NCI-H1417 treated with DMSO at 0.1 percent for 48 hours (cell line): ENCODE measurements around the gene PCNX2.
A peak's percentile ranks its signal among the peaks of the same experiment; 100 is the strongest.

ENCODE experiments used
- DNase-seq: peaks from one replicate; lab custom pipeline; 2025; lab: John Stamatoyannopoulos, UW

Gene PCNX2

GRCh38 chr1:232956081-232956480 is 339.4 kb downstream of the PCNX2 start:
- no peak for DNase-seq

- no peak for DNase-seq
Measured at GRCh38 chr1:232954594-232955365, 340.7 kb downstream of the PCNX2 start.

- no peak for DNase-seq
Measured at GRCh38 chr1:232952514-232953499, 342.7 kb downstream of the PCNX2 start.

- no peak for DNase-seq
Measured at GRCh38 chr1:232951605-232952004, 343.9 kb downstream of the PCNX2 start.

GRCh38 chr1:232951180-232951579 is 344.3 kb downstream of the PCNX2 start:
- no peak for DNase-seq

GRCh38 chr1:232950197-232951176 is 345.0 kb downstream of the PCNX2 start, which contains the start of gene NTPCR:
NTPCR (plus strand) TSS chr1:232950611; CDS start chr1:232950711, 100 bp downstream.
- peak; percentile 74 for DNase-seq

GRCh38 chr1:232949636-232950196 is 345.8 kb downstream of the PCNX2 start:
- no peak for DNase-seq

- no peak for DNase-seq
Measured at GRCh38 chr1:232944347-232944746, 351.2 kb downstream of the PCNX2 start.

- DNase-seq, result no peak
Measured at GRCh38 chr1:232943679-232944252, 351.8 kb downstream of the PCNX2 start.

GRCh38 chr1:232942413-232943294 is 352.9 kb downstream of the PCNX2 start:
- no peak for DNase-seq

- DNase-seq, result no peak
Measured at GRCh38 chr1:232940262-232940661, 355.3 kb downstream of the PCNX2 start.

- no peak for DNase-seq
Measured at GRCh38 chr1:232939748-232940147, 355.8 kb downstream of the PCNX2 start.

- DNase-seq, result no peak
Measured at GRCh38 chr1:232938926-232939325, 356.6 kb downstream of the PCNX2 start.

GRCh38 chr1:232937741-232938375 is 357.7 kb downstream of the PCNX2 start:
- no peak for DNase-seq

- no peak for DNase-seq
Measured at GRCh38 chr1:232936941-232937340, 358.6 kb downstream of the PCNX2 start.
